GM21576 (cell line): ENCODE results near the gene B3GALT5.
"Not testable (repeated sequence)": the region's sequence is repeated elsewhere in the genome, so short reads cannot be mapped to it uniquely, and the experiment has no call there.

Experiments
- ATAC-seq: cut with Tn5 transposase; IDR thresholded peaks from one replicate; pipeline ENCODE4 v1.9.1; 2021; ENCODE audit warnings: mild to moderate bottlenecking, moderate library complexity; ENCODE audit not compliant: unreplicated experiment

Gene B3GALT5, protein sequence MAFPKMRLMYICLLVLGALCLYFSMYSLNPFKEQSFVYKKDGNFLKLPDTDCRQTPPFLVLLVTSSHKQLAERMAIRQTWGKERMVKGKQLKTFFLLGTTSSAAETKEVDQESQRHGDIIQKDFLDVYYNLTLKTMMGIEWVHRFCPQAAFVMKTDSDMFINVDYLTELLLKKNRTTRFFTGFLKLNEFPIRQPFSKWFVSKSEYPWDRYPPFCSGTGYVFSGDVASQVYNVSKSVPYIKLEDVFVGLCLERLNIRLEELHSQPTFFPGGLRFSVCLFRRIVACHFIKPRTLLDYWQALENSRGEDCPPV

DNA sequence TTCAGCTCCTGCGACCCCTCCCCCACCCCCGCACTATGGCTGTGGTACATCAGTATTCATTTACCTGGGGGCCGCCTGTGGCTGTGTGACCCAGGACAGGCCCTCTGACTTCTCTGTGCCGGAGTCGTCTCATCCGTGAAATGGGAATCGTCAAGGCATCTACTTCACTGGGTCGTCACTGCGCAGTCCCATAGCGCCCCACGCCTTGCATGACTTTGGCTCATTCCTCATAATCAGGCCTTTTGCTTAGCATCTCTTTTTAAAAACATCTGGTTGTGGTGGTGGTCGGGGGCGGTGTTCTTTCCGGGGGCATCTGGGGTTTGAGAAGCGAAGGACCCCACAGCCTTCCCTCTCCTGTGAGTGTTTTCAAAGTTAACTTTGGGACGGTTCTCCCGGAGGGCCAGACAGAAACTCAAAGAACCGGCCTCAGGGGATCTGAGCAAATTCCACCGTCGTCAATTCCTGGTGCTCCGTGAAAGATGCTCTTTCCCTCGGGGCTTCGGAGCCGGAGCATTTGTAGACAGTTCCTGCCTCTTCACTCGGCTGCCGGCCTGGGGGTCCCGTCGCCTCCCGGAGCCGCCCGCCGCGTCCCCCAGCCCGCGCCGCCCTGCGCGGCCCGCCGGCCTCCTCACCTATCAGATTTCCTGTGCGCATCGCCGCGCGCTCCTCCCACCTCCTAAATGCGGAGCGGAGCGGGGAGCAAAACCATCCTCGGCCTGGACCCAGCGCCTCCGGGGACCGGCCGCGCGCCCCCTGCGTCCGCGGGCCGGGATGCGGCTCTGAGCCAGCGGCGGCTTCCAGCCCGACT, at the start of gene B3GALT5:
TSS of gene B3GALT5 (plus strand) at position 708 of the 808 bp plus-strand sequence. CDS start 47,620 bp downstream, outside the sequence.
- ATAC-seq = no peak

DNA sequence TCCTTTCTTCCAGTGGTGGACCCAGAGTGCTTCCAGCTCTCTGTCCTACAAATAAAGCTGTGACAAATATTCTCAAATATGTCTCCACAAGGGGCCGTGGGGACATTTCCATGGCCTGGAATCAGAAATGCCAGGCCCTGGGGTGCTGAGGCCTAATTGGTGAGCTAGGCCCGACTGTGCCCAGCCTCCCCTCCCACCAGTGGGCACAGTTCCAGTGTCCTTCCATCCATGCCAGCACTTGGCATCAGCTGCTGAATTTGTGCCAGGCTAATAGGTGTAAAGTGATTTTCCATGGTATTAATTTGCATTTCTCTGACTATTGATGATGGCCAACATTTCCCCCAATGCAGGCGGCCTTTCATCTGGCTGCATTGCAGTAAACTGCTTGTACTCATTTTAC, 48.5 kb upstream of the B3GALT5 start:
- ATAC-seq = no peak

DNA sequence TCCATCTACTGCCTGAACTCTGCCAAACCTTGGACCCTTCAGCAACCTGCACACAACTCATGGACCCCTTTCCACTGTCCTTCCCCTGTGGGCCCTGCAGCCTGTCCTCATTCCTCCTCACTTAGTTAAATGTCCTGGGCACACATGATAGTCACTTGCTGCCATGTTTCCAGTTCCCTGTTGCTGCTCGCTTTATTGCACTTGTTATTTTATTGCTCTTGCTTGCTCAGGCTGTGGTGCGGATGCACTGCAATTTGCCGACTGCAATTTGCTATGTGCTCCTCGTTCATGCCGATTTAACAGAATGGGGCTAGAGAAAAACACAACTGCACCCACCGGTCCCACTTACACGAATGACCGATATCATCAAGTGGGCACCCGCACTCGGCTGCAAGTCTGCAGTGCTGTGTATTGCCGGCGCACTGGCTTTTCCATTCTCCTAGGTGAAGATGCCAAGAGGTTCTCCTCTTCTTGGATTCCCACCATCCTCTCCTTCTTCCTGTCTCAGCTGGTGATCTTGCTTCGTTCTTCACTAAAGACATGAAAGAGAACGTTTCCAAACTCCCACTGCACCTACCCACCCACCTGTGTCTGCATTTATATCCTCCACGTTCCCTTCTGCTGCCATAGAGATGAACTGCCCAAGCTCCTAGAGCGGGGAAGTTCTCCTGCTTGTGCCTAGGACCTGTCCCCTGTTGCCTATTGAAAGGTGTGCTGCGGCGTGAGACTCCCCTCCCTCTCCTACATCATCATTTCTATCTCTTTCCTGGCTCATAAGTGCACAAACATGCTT, 45.4 kb upstream of the B3GALT5 start:
- ATAC-seq = no peak

DNA sequence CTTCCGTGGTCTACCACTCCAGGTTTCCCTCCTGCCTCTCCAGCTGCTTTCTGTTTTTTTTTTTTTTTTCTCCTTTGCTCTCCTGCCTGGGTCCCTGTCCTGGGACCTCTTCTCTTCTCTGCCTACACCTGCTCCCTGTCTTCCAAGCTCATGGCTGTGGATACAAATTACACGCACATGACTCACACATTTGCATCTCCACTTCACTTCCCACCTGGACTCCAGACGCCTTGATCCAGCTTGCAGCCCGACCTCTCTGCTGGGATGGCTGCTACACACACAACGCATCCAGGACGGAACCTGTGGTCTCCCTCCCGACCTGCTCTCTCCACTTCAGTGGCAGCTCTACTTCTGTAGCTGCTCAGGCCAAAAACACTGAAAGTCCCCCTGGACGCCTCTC, 44.4 kb upstream of the B3GALT5 start:
- ATAC-seq = no peak

DNA sequence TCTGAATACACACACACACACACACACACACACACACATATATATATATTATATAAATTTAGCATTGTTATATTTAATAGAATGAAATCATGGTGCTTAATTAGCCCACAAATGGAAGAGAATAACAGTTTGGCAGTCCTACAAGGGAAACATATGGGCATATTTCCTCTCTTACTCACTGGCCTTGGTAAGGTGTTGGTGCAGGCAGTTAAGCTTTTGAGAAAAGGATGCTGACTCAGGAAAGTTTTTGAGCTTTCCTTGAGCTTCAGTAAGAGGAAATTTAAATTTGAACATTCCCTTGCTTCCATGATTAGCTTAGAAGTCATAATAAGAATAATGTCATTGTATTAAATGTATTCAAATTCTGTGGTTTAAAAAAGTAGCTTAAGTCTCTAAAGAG, 37.0 kb upstream of the B3GALT5 start:
- ATAC-seq = no peak

DNA sequence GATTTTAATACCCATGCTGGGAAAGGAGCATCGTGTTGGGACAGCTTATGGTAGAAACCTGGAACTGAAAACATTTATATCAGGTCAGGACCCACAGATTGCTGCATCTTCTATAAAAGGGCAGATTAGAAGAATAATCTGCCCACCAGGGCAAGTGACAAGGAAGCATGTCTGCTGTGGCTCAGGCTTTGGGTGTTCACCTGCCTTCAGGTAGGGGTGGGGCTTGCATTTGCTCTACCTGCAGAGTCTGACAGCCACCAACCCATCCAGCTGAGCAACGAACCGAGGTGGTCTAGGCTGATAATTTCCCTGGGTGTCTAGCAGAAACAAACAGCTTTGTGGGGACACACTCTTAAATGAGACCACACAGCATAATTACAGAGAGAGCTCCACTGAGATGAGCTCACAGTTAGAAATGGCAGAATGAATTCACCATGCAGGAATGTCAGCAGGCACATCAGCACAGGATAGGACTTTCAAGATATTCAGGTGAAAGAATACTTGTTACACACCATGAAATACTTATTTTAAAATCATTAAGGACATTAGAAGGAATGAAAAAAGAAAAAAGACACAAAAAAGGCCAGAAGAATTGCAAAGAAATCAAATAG, 36.1 kb upstream of the B3GALT5 start:
- no peak for ATAC-seq

DNA sequence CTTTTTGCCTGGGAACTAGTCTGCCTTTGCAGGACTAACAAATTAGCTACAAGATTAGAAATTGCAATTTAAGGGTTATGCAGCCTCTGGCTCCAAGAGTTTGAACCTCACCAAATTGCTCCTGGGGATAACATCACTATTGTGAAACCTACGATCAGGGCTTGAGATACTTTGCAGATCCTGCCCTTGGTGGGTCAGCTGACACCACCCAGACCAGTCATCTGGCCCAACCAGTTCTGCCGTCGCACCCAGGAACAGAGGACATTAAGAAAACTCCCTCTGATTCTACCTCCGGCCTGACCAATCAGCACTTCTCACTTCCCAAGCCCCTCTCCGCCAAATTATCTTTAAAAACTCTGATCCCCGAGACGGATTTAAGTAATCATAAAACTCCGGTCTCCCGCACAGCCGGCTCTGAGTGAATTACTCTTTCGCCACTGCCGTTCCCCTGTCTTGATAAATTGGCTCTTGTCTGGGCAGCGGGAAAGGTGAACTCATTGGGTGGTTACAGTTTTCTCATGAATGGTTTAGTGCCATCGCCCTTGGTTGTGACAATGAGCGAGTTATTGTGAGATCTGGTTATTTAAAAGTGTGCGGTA, 32.9 kb upstream of the B3GALT5 start:
- ATAC-seq = no peak

DNA sequence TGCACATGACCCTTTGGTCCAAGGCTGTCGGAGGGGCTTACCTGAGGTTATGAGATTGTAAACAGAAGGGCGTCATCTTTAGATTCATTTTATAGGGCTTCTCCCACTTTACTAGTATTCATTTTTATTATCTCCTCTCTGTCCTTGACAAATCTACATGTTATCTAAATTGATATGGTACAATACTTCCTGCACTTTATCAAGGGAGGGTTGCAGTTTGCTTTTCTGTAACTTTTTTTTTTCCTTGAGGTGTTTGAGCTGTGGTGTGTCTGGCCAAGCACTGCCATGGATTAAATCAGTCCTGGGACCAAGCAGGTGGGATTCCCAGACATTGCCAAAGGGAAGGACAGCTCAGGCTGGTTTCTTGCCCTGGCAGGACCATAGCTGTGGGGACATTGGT, 32.0 kb upstream of the B3GALT5 start:
- ATAC-seq = no peak

DNA sequence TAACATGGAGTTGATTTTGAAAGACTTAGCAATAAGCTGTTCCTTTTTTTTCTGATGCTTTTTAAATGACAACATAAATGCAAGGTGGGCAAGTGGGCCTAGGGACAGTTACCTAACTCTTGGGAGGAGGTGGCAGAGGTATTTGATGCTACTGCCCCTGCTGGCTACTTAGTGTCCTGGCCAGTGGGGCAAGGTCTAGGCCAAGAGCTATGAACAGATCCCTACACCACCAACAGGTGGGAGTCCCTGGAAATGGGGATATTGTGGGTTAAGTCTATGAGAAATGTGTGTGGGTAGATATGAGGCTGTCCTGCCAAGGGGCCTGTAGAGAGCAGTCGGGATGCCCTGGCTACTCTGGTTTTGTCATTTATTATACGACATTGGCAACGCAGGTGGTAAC, 31.3 kb upstream of the B3GALT5 start:
- no peak for ATAC-seq

DNA sequence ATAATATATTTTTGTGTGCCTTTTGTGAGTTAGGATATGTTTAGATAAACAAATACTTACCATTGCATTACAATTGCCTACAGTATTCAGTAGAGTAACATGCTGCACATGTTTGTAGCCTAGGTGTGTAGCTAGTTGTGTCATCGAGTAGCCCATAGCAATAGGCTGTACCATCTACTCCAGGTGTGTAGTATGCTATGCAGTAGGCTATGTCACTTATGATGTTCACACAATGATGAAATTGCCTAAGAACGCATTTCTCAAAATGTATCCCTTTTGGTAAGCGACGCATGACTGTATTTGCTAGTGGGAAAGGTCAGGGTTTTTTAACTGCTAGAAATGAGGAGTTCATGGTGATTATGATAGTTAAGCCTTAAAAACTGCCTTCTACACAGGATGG, 30.0 kb upstream of the B3GALT5 start:
- no peak for ATAC-seq

DNA sequence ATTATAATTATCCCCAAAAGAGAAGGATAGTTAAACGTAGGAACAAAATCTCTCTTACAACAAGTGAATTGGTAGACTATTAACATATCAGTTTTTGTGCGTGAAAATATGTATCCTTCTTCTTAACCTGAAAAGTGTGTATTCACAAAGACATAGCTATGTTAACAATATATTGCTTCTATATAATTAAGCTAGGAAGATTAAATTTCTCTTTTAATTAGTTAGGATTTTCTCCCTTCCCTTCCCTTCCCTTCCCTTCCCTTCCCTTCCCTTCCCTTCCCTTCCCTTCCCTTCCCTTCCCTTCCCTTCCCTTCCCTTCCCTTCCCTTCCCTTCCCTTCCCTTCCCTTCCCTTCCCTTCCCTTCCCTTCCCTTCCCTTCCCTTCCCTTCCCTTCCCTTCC, 29.2 kb upstream of the B3GALT5 start:
- not testable (repeated sequence) for ATAC-seq

DNA sequence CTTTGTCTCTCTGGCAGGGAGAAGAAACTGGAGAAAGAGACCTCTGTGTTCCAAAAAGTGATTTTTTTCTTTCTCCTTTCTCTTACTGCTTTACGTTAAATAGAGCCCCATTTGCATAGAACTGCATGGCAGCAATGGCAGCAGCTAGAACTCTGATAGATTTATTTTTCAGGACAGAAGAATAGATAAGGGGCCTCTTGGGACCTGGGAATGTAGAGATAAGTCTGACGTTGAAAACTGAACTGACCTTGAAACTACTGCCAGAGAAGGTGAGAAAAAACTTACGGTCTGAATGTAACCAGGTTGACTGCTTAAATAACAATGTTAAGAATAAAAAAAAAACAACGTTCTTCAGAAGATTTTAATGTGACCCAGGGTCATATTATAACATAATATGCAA, 25.4 kb upstream of the B3GALT5 start:
- no peak for ATAC-seq

DNA sequence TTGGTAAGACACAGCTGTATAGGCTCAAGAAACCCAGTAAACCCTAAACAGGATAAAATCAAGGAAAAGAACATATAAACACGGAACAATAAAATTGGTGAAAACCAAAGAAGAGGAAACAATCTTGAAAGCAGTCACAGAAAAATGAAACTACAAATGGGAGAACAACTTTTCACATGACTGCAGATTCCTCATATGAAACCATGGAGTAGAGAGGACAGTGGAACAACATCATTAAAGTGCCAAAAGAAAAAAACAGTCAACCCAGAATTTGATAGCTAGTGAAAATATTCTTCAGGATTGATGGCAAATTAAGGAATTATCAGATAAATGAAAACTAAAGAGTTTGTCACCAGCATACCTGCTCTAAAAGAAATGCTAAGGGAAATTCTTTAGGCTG, 23.9 kb upstream of the B3GALT5 start:
- ATAC-seq = no peak

DNA sequence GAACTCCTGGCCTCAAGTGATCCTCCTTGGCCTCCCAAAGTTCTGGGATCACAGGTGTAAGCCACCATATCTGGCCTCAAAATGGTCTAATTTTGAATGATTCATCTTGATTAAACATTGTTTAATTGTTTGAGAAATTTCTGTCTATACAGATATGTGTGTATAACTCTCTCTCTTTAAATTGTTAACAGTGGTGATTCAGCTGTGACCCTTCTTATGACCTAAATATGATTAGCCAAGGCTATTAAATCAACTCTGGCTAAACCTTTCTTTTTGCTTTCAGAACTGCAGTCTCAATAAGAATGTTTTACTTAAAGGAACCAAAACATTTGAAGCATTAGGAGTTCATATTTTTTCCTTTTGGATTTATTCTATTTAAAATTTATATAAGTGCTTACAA, 19.2 kb upstream of the B3GALT5 start:
- no peak for ATAC-seq

DNA sequence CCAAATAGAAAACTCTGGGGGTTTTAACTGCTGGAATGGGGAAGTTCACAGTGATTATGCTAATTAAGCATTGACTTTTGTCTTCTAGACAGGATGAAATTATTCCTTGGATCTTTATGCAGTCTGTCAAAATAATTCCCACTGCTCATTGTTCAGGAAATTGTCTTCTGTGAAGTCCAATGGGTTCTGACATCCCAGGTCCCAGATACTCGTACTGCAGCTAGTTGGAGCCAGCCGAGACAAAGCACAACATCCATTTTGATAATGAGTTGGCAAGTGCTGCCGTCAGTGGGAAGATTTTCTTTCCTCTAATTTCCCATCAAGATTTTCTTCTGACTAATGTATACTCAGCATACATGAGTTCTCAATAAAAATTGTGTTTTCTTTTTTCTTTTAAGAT, 17.3 kb upstream of the B3GALT5 start:
- no peak for ATAC-seq

DNA sequence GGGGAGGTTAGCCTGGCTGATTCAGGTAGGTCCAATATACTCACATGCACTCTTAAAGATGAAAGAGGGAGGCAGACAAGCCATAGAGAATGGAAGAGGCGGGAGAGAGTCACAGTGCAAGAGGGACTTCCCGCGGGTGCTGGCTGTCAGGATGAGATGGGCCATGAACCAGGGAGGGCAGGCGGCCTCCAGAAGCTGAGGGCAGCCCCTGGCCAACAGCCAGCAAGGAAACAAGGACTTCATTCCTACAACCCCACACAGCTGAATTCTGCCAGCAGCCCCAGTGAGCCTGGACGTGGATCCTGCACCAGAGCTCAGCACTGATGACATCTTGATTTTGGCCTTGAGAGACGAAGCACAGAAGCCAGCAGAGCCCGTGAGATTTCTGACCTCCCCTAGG, 15.1 kb upstream of the B3GALT5 start:
- no peak for ATAC-seq

DNA sequence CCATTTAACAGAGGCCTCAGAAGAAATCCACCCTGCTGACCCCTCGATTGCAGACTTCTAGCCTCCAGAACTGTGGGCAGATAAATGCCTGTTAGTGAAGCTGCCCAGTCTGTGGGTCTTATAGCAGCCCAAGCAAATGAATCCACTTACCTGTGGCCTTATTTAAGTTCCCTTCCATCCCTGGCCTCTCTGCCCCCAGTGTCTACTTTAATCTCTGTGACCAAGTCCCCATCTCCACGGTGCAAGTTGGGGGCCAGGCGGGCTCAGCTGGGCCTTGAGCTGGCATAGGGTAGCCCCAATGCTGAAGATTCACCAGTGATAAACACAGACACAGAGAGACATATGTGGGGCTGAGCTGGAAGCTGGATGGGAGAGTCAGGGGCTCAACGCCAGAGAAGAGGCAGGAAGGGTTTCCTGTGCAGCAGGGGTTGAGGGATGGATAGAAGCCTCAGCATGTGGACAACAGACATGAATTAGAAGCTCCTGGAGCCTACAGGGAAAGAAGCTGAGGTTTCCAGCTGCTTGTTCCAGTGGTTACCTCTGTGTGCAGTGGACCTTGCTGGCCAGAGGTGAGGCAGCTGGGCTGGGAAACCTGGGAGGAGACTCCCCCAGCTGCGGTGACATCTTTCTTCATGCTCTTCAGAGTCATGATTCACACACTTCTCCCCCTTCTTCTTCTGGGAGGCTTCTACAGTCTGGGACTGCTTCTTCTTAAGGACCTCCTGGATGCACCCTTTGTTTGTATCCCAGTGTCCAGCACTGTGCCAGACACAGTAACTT, 13.4 kb upstream of the B3GALT5 start:
- no peak for ATAC-seq

DNA sequence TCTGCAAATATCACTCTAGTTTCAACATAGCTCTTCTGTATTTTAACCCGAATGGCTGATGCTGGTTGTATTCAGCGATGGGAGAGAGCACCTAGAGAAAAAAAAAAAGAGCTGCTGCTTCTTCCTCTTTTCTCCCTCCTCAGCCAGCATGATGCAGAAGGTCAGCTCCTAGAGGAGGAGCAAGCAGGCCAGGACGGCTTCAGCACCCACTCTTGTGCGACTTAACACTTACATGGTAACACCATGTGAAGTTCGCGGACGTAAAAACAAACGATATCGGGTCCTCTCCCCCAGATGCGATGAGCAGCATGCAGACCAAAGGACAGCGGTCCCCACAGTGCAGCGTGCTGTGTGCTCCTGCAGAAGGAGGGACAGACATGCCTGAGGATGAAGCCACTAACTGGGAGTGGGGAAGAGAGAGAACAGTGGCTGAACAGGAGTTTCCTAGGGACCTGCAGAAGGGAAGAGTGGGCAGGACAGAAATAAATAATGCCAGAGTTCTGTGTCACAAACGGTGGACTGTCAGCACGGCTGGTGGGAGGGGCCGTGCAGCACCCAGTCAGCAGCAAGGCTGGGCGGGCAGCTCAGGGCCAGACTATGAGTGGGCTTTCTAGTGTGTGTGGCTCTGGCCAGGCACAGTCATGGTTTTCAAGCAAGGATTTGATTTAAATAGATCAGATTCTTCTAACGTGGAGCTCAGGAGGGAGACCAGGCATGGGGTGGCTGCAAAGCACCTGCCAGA, 11.4 kb upstream of the B3GALT5 start:
- ATAC-seq = no peak

DNA sequence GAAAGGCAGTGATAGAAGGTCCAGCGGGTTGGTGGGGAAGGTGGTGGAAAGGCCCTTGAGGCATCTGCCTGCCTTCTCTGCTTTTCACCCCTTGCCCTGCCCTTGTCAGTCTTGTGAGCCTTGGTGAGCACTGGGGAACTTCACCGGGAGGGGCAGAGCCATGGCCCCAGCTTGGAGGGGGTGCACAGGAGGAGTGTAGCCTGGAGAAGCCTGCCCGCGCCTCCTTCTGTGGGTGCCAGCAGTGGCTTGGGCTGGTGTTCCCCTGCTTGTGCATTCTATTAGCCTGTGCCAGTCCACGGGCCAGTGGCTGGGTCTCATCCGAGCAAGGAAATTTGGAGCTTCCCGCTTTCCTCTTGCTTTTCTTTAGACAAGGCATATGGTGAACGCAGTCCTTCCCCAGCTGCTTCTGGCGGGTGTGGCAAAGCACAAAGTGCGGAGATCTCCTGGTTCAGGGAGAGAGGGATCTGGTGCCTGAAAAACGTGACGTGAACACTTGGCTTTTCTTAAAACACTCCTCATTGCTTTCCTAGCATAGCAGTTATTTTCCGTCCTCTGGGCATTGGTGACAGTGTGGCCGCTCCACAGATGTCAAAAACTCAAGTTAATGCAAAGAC, 10.6 kb upstream of the B3GALT5 start:
- no peak for ATAC-seq
